ENCODE measurements around the gene BBX.

Gene BBX

DNA sequence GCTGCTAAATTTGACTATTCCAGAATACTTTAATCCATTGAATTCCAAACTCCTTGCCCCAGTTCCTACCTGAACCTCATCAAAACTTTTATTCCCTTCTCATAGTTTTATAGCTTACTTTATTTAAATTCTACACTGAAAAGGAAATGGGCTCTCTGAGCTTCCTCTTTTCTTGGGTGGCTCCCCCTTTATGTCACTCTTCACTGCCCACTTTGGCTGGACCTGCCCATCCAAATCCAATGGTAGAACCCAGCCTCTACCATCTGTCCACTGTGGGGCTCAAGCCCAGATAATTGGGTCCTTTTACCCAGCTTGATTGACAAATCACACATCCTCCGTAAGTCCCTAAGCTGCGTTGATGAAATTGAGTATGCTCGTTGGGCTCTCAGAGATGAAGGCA, 216.5 kb downstream of the BBX start:
- DNase-seq (ENCODE audit: low read depth in 1 of 2, low spot score in 1 of 2), result no peak

GRCh38 chr3:107740992-107741896, 218.5 kb downstream of the BBX start:
- no peak for DNase-seq (ENCODE audit: low read depth in 1 of 2, low spot score in 1 of 2)

- no peak for DNase-seq (ENCODE audit: low read depth in 1 of 2, low spot score in 1 of 2)
Observed at GRCh38 chr3:107745354-107745753, 222.6 kb downstream of the BBX start.

DNA sequence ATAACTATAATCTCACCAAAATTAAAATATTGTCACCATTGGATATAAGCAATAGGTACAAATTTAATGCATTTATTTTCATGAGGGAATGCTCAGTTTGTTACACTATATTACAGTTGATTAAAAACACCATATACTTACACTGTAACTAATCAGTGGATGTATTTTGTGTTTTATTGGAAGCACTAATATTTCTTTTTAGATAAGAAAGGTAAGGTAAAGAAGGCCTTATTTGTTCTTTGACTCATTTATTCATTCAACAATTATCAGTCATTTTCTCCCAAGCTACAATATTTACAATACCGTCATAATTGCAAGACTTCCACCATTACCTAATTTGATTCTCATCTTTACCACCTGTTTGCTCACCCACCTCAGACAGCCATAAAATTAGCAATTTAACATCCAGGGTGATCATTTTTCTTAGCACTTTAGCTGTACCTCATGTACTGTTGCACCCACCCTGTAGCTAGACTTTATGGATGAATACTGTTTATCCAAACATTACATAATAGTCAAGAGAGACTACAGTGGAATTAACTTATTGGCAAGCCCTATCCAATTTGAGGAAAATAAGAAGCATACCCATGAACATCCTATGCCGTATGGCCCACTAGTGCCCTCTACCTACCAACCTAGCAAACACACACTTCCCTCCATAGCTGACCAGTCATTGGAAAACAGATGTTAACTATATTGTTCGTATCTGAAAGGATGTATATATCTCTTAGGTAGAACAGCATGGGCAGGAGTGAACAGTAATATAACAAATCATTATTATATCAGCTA, 229.6 kb downstream of the BBX start:
- DNase-seq (ENCODE audit: low read depth in 1 of 2, low spot score in 1 of 2), result no peak

DNA sequence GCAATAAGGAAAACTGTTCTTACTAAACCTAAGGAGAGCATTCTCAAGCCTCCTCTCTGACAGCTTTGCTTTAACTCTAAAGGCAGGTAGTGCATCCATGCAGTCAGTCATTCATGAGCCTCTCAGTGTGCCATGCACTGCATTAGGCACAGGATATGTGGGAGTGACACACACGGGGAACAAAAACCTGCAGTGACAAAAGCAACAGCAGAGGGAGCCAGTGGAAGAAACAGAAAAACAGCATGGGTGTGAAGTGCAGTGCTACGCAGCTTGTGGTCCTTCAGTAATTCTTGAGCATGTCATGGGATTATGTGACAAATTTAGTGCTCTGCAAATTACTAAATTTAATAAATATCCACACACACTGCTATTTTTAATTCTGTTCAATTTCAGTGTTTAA, 230.7 kb downstream of the BBX start:
- DNase-seq (ENCODE audit: low read depth in 1 of 2, low spot score in 1 of 2), result no peak

DNA sequence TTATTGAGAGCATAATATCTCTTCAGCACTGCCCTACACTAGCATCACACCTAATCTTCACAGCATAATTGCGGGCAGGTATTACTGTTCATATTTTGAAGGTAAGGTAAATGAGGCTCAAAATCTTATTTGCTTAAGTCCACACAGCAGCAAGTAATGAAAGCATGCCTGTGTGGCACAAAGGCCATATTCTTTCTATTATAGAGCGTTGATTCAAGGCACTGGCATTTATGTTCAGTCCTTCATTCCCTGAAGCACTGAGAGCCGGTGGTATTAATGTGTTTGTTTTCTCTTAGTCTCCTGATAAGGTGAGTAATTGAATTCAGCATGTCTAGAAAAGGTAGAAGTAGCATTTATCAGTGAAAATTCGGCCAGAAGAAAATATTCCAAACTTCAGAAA, 231.2 kb downstream of the BBX start:
- DNase-seq (ENCODE audit: low read depth in 1 of 2, low spot score in 1 of 2), result no peak

DNA sequence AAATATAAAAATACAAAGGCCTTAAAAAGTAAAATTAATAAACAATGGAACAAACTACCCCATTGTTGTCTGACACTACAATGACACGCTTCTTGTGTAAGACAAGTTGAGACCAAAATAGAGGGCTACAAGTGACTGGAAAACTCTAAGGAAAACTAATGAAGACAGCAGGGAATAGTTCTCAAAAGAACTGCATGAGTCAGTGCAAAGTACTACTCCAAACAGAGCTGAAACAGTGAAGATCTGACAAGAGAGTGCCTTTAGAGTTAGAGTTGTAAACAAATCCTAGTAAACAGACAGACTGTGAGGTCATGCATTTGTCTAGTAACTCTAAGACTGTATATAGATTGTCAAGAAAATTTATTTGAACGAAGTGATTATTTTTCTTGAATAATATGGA, 233.9 kb downstream of the BBX start:
- DNase-seq (ENCODE audit: low read depth in 1 of 2, low spot score in 1 of 2), result no peak

GRCh38 chr3:107757140-107757539, 234.4 kb downstream of the BBX start:
- no peak for DNase-seq (ENCODE audit: low read depth in 1 of 2, low spot score in 1 of 2)

GRCh38 chr3:107760144-107760543, 237.4 kb downstream of the BBX start:
- no peak for DNase-seq (ENCODE audit: low read depth in 1 of 2, low spot score in 1 of 2)

- DNase-seq (ENCODE audit: low read depth in 1 of 2, low spot score in 1 of 2), result no peak
Observed at GRCh38 chr3:107761391-107761790, 238.6 kb downstream of the BBX start.

DNA sequence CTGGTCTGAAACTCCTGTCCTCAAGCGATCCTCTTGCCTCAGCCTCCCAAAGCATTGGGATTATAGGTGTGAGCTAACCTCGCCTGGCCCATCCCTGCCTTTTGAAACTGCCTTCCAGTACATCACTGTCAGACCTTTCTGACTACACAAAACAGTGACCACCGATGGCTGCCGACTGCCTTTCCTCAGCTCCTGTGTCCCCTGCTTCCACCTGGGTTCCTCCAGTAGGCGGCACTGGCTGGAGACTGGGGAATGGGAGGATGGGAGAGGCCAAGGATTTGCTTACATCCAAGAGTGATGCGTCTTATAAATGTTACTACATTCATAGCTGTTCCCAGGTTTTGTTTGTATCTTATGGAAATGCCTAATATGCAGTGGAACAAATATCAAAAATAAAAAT, 242.8 kb downstream of the BBX start:
- no peak for DNase-seq (ENCODE audit: low read depth in 1 of 2, low spot score in 1 of 2)

GRCh38 chr3:107767897-107768605, 245.3 kb downstream of the BBX start:
- no peak for DNase-seq (ENCODE audit: low read depth in 1 of 2, low spot score in 1 of 2)

- no peak for DNase-seq (ENCODE audit: low read depth in 1 of 2, low spot score in 1 of 2)
Observed at GRCh38 chr3:107769882-107770281, 247.1 kb downstream of the BBX start.

DNA sequence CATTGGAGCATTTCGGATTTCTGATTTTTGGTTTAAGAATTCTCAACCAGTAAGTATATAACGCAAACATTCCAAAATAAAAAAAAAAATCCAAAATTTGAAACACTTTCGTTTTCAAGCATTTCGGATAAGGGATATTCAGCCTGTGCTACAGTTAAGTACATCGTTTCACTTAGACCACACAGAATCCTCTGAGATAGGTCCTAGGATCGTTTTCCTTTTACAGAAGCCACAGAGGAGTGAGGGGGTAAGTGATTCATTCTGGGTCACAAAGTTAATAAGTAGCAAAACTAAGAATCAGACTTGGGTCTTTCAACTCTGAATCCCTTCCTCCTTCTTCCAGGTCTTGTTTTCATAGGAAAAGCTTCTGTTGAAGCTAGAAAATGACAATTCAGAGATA, 249.3 kb downstream of the BBX start:
- DNase-seq (ENCODE audit: low read depth in 1 of 2, low spot score in 1 of 2), result no peak

GRCh38 chr3:107775974-107776373, 253.2 kb downstream of the BBX start:
- DNase-seq (ENCODE audit: low read depth in 1 of 2, low spot score in 1 of 2), result no peak

DNA sequence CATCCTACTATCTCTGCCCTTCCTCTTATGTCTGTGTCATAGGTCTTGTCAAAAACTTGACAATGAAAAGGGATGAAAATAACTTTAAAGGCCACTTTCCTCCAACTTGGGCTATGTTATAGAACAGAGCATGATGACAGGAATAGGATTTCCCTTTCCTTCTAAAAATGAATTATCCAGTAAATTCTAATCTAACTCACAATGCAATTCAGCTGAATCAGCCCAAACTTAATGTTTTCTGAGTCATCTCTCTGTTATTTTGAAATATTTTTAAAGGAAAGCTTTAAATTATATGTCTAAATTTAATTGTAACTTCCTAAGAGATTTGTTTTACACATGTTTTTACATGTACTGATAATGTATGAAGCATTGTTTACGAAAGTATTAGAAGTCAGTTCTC, 258.5 kb downstream of the BBX start:
- DNase-seq (ENCODE audit: low read depth in 1 of 2, low spot score in 1 of 2), result no peak

- DNase-seq (ENCODE audit: low read depth in 1 of 2, low spot score in 1 of 2), result no peak
Observed at GRCh38 chr3:107782054-107782453, 259.3 kb downstream of the BBX start.

DNA sequence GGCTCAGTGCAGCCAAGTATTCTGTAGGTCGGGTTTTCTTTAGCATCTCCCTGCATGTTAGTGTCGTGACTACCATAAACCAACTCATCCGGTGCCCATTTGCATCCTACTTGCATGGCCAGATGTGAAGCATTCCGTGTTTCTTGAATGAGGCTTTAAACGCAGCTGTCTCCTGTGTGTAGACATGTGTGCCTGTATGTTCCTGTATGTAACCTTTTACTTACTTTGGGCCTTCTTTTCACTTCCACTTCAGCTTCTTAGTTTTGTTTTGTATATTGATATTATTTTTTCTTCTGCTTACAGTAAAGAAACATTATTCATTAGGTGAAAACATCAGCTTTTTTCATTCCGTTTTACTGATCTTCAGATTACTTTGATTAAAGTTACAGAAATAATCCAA, 267.9 kb downstream of the BBX start:
- DNase-seq (ENCODE audit: low read depth in 1 of 2, low spot score in 1 of 2), result no peak

DNA sequence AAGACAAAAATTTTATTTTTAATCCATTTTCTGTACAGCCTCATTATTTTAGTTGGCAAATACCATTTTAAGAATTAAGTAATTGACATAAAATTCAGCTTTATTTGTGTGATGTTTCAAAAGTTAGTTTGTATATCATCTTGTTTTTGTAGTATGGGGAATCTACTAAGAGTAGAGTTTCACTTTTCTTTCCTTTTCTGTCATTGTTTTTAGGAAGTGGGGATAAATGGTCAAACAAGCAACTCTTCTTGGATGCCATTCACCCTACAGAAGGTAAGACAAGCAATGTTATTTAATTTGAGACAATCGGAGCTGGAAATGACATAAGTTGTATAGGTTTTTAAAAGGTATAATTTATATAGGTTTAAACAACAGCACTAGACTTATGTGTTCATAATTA, 268.3 kb downstream of the BBX start:
- no peak for DNase-seq (ENCODE audit: low read depth in 1 of 2, low spot score in 1 of 2)

GRCh38 chr3:107791450-107791849, 268.7 kb downstream of the BBX start:
- DNase-seq (ENCODE audit: low read depth in 1 of 2, low spot score in 1 of 2), result no peak

GRCh38 chr3:107794664-107795443, 272.1 kb downstream of the BBX start:
- DNase-seq (ENCODE audit: low read depth in 1 of 2, low spot score in 1 of 2), result no peak
